Suprapubic skin (tissue), 4 donors: ENCODE data around the gene CRY2. TPM values are rescaled to one million over a fixed set of nuclear protein-coding genes. Genes with fewer than 3 reads are reported as not detected.

Source experiments
- DNase-seq, 2 donors: peaks; one replicate each; pipeline ENCODE4 v3.0.0-alpha.2; 2019; ENCODE audit warnings: low spot score in 2 of 2
- H3K27ac ChIP-seq: fragments of 200-600 bp; sonication (generic); one replicate; pipeline ENCODE4 v1.5.1; 2019
- H3K27me3 ChIP-seq: fragments of 200-600 bp; sonication (generic); one replicate; pipeline ENCODE4 v1.5.1; 2019
- H3K36me3 ChIP-seq: fragments of 200-600 bp; sonication (generic); one replicate; pipeline ENCODE4 v1.5.1; 2019
- H3K4me1 ChIP-seq: fragments of 200-600 bp; sonication (generic); one replicate; pipeline ENCODE4 v1.5.1; 2019
- H3K4me3 ChIP-seq: fragments of 200-600 bp; sonication (generic); one replicate; pipeline ENCODE4 v1.5.1; 2019; ENCODE audit warnings: mild to moderate bottlenecking
- H3K9me3 ChIP-seq: fragments of 200-600 bp; sonication (generic); one replicate; pipeline ENCODE4 v1.5.1; 2019
- EP300 ChIP-seq: sonication (generic); formaldehyde crosslinking; IDR thresholded peaks from one replicate; pipeline ENCODE4 v1.6.1; 2017; ENCODE audit warnings: antibody characterized with exemption
- POLR2A ChIP-seq, 2 donors: fragments of 450-650 bp; IDR thresholded peaks; one replicate each; pipeline ENCODE4 v1.6.1; 2017; ENCODE audit warnings: antibody characterized with exemption in 2 of 2, mild to moderate bottlenecking in 2 of 2, moderate library complexity in 2 of 2
- POLR2AphosphoS5 ChIP-seq, 3 donors: sonication (generic); formaldehyde crosslinking; IDR thresholded peaks; one replicate each; pipeline ENCODE4 v1.6.1; 2017; ENCODE audit warnings: antibody characterized with exemption in 3 of 3
- WGBS: methylation state at CpG from one replicate; pipeline ENCODE4 v1.1.5; 2018; 5-methylcytosine and 5-hydroxymethylcytosine counted together
- total RNA-seq, 4 donors: library from RNA; depleted of rRNA; stranded (reverse); fragments of >200 nt; gene quantifications; one replicate each; pipeline ENCODE4 v1.1.0, GENCODE V29; 2016
- TF ChIP-seq, protein P1 (sequence below), 2 donors: fragments of 200-600 bp in 1 of 2; fragments of 450-650 bp in 1 of 2; sonication (generic) in 1 of 2; IDR thresholded peaks; one replicate each; pipeline ENCODE4 v1.5.1; 2016 to 2019; ENCODE audit warnings: antibody characterized with exemption in 2 of 2, mild to moderate bottlenecking in 1 of 2, moderate library complexity in 1 of 2

The CRY2 gene
- total RNA-seq, 4 donors from 2014 or later: 86.1 to 141 (median 93.4) TPM

GRCh38 chr11:45810431-45811108, 36.7 kb upstream of the CRY2 start:
- Histone ChIP-seq H3K9me3 (no peaks in the 10 kb centered on the region), H3K4me1 (peaks cover 28% of the 10 kb centered on the region), H3K27me3 (no peaks in the 10 kb centered on the region), H3K36me3 (peaks cover 36% of the 10 kb centered on the region), H3K4me3 (no peak overlapping the region), H3K27ac (no peak overlapping the region)
- no peak for TF ChIP-seq POLR2AphosphoS5 (IDR thresholded peaks at IDR 0.05)
- TF ChIP-seq EP300: no peak
- DNase-seq: peak in 1 of 2 donors; percentile 68
- WGBS: 88% methylated on average over 9 of the region's 23 CpGs

DNA sequence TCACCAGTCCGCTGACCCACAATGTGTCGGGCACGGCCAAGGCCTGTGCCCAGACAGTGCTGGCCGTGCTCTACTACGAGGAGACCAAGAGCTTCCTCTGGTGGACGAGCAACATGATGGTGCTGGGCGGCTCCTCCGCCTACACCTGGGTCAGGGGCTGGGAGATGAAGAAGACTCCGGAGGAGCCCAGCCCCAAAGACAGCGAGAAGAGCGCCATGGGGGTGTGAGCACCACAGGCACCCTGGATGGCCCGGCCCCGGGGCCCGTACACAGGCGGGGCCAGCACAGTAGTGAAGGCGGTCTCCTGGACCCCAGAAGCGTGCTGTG, 36.2 kb upstream of the CRY2 start:
- Histone ChIP-seq H3K4me1 (peaks cover 23% of the 10 kb centered on the region), H3K27me3 (no peaks in the 10 kb centered on the region), H3K4me3 (no peak overlapping the region), H3K27ac (no peak overlapping the region), H3K36me3 (peaks cover 36% of the 10 kb centered on the region), H3K9me3 (no peaks in the 10 kb centered on the region)
- DNase-seq: no peak
- WGBS: 87% methylated on average over 11 of the region's 17 CpGs
- TF ChIP-seq, protein P1, sequence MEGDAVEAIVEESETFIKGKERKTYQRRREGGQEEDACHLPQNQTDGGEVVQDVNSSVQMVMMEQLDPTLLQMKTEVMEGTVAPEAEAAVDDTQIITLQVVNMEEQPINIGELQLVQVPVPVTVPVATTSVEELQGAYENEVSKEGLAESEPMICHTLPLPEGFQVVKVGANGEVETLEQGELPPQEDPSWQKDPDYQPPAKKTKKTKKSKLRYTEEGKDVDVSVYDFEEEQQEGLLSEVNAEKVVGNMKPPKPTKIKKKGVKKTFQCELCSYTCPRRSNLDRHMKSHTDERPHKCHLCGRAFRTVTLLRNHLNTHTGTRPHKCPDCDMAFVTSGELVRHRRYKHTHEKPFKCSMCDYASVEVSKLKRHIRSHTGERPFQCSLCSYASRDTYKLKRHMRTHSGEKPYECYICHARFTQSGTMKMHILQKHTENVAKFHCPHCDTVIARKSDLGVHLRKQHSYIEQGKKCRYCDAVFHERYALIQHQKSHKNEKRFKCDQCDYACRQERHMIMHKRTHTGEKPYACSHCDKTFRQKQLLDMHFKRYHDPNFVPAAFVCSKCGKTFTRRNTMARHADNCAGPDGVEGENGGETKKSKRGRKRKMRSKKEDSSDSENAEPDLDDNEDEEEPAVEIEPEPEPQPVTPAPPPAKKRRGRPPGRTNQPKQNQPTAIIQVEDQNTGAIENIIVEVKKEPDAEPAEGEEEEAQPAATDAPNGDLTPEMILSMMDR (IDR thresholded peaks at IDR 0.05): no peak
- no peak for TF ChIP-seq EP300
- TF ChIP-seq POLR2AphosphoS5 (IDR thresholded peaks at IDR 0.05): no peak
- no peak for TF ChIP-seq POLR2A (IDR thresholded peaks at IDR 0.05)

DNA sequence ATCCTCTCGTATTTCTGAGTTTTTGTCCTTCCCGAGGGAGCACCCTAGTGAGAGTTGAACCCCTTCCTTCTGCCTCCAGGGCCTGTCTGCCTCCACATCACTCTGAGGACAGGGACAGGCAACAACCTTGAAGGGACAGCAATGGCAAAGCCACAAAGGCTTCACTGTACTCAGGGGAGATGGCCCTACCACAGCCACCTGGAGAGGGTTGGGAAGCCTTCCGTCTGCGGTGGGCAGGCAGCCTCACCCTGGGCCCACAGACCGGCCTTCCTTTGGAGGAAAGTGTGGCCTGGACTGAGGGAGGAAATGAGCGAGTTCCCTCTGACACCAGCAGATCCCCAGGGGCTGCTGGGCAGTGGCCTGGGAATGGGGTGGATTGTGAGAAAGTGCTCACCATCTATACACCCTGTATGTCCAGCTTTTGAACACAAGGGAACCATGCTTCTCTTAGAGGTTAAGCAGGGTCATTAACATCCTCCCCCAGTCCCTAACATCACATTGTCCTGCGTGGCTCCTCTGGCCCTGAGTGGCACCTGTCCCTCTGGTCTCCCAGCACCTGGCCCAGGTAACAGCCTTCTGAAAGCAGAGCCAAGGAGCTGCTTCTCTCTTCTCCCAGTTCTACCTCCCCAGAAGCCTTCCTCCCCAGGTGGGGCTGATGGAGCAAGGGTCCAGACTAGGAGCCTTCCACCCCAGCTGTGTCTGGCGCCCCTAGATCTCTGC, 35.5 kb upstream of the CRY2 start:
- peak in 1 of 2 donors; percentile 31 for DNase-seq
- Histone ChIP-seq H3K27me3 (no peaks in the 10 kb centered on the region), H3K4me1 (peaks cover 17% of the 10 kb centered on the region), H3K27ac (no peak overlapping the region), H3K9me3 (no peaks in the 10 kb centered on the region), H3K4me3 (no peak overlapping the region), H3K36me3 (peaks cover 36% of the 10 kb centered on the region)
- WGBS: 81% methylated on average over 7 of the region's 8 CpGs
- TF ChIP-seq POLR2AphosphoS5 (IDR thresholded peaks at IDR 0.05): no peak
- TF ChIP-seq POLR2A (IDR thresholded peaks at IDR 0.05): no peak
- no peak for TF ChIP-seq EP300
- TF ChIP-seq, protein P1 (IDR thresholded peaks at IDR 0.05): no peak

GRCh38 chr11:45812581-45813548, 34.4 kb upstream of the CRY2 start:
- TF ChIP-seq EP300 (no peak), POLR2AphosphoS5 (IDR thresholded peaks at IDR 0.05) (no peak), POLR2A (IDR thresholded peaks at IDR 0.05) (no peak)
- TF ChIP-seq, protein P1 (IDR thresholded peaks at IDR 0.05): no peak
- DNase-seq: peak in 1 of 2 donors; percentile 53
- Histone ChIP-seq H3K27ac (no peak overlapping the region), H3K36me3 (peaks cover 36% of the 10 kb centered on the region), H3K4me3 (no peak overlapping the region), H3K4me1 (peaks cover 5% of the 10 kb centered on the region), H3K27me3 (no peaks in the 10 kb centered on the region), H3K9me3 (no peaks in the 10 kb centered on the region)
- 76% methylated on average over 7 of the region's 7 CpGs for WGBS

DNA sequence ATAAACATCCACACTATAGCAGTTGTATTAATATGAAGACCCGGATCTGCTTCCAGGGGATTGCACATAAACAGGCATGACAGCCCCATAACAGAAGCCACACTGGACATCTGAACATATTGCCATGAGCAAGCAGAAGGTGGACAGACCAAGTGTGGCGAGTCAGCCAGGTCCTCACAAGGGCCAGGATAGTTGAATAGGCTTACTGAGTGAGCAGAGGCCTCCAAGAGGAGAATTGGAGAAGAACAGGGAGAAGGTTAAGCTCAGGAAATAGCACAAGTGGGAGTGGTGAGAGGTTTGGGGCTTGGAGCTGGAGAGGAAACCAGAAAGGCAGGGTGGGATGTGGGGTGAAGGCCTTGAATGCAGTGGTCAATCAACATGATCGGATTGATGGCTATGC, 31.5 kb upstream of the CRY2 start:
- TF ChIP-seq POLR2AphosphoS5 (IDR thresholded peaks at IDR 0.05) (no peak), POLR2A (IDR thresholded peaks at IDR 0.05) (no peak), EP300 (no peak)
- TF ChIP-seq, protein P1 (IDR thresholded peaks at IDR 0.05): no peak
- Histone ChIP-seq H3K36me3 (peaks cover 18% of the 10 kb centered on the region), H3K9me3 (no peaks in the 10 kb centered on the region), H3K4me1 (no peaks in the 10 kb centered on the region), H3K4me3 (no peak overlapping the region), H3K27ac (no peak overlapping the region), H3K27me3 (no peaks in the 10 kb centered on the region)
- WGBS: 94% methylated on average over 3 of the region's 3 CpGs
- DNase-seq: peak in 1 of 2 donors; percentile 8
